HepG2 (cell line): ENCODE measurements around the gene PHACTR1. TPM values are rescaled to one million over a fixed set of nuclear protein-coding genes. Genes with fewer than 3 reads are reported as not detected.

Source experiments
- ATAC-seq: fragments of 200-7000 bp; cut with Tn5 transposase; 3 replicates; pipeline ENCODE4 v1.9.1; 2020; ENCODE audit warnings: mild to moderate bottlenecking, moderate library complexity
- BruUV-seq: library from RNA; stranded (reverse); fragments of 400-500 nt; replicated peaks from 2 replicates; lab custom pipeline; 2021; lab: Mats Ljungman, UMichigan
- CTCF ChIA-PET: fragments of 300-600 bp; formaldehyde crosslinking; extraction: SDS; loops from one replicate; lab custom pipeline; 2021; ENCODE audit warnings: low total read pairs, inconsistent platforms, low intra/inter-chr PET ratio; lab: Yijun Ruan, JAX
- POLR2A ChIA-PET: fragments of 350-600 bp; sonication (Branson Sonifier 250); formaldehyde crosslinking; loops from one replicate; lab custom pipeline; 2020; ENCODE audit warnings: antibody characterized with exemption, inconsistent platforms; lab: Yijun Ruan, JAX
- DNase-seq: peaks from one replicate; pipeline ENCODE4 v3.0.0-alpha.2; 2015; ENCODE audit warnings: low spot score
- FAIRE-seq: peaks from 3 replicates; lab custom pipeline; 2011; peaks lifted over from hg19 to GRCh38; lab: Jason Lieb, UNC
- H2AFZ ChIP-seq: one replicate; pipeline ENCODE4 v1.6.1; 2011; ENCODE audit warnings: low read length, inconsistent platforms
- H3K27ac ChIP-seq: fragments of 300-600 bp; 3 replicates; pipeline ENCODE4 v1.8.0; 2011; ENCODE audit warnings: mixed run types, mild to moderate bottlenecking, mixed read lengths, low read length, inconsistent platforms; ENCODE audit not compliant: insufficient read depth; ENCODE audit errors: extremely low read length
- H3K27me3 ChIP-seq, 2 experiments: fragments of 200-600 bp in 1 of 2; 2 replicates in 1 of 2; 3 replicates in 1 of 2; pipeline versions ENCODE4 v1.6.0 to v1.8.0; 2011; ENCODE audit warnings: low read length in 2 of 2, mild to moderate bottlenecking in 2 of 2, moderate library complexity in 2 of 2, inconsistent platforms in 1 of 2; ENCODE audit not compliant: insufficient read depth in 2 of 2, control insufficient read depth in 1 of 2
- H3K36me3 ChIP-seq, 2 experiments: fragments of 200-600 bp in 1 of 2; replicated peaks in 1 of 2; 2 replicates in 1 of 2; 3 replicates in 1 of 2; pipeline versions ENCODE4 v1.5.1 to v1.8.0; 2011; ENCODE audit warnings: low read length in 2 of 2, inconsistent platforms in 1 of 2; ENCODE audit not compliant: insufficient read depth in 2 of 2, control insufficient read depth in 1 of 2
- H3K4me1 ChIP-seq: 2 replicates; pipeline ENCODE4 v1.5.1; 2012; ENCODE audit warnings: low read length, inconsistent platforms; ENCODE audit not compliant: insufficient read depth
- H3K4me2 ChIP-seq: 2 replicates; pipeline ENCODE4 v1.6.0; 2011; ENCODE audit warnings: low read depth, low read length, inconsistent platforms
- H3K4me3 ChIP-seq, 3 experiments: fragments of 200-600 bp in 1 of 3; sonication (generic), shearing (Covaris generic) in 1 of 3; replicated peaks in 1 of 3; 2 replicates each; pipeline ENCODE4 v1.5.1; 2011 to 2016; ENCODE audit warnings: low read length in 3 of 3, inconsistent platforms in 2 of 3, low read depth in 2 of 3, mild to moderate bottlenecking in 2 of 3, control low read depth in 1 of 3, mixed read lengths in 1 of 3; ENCODE audit not compliant: insufficient read depth in 1 of 3
- H3K79me2 ChIP-seq: one replicate; pipeline ENCODE4 v1.6.1; 2011; ENCODE audit warnings: low read length, inconsistent platforms; ENCODE audit not compliant: insufficient read depth
- H3K9ac ChIP-seq: 2 replicates; pipeline ENCODE4 v1.6.0; 2011; ENCODE audit warnings: mild to moderate bottlenecking, low read depth, low read length, inconsistent platforms; ENCODE audit not compliant: insufficient read depth
- H3K9me3 ChIP-seq: 2 replicates; pipeline ENCODE4 v1.5.1; 2012; ENCODE audit warnings: mild to moderate bottlenecking, low read length
- H4K20me1 ChIP-seq: 2 replicates; pipeline ENCODE4 v1.6.0; 2011; ENCODE audit warnings: inconsistent platforms, mild to moderate bottlenecking, low read length, moderate library complexity; ENCODE audit not compliant: insufficient read depth
- CHD4 ChIP-seq: fragments of 200-600 bp; sonication (generic); IDR thresholded peaks from 2 replicates; pipeline ENCODE4 v1.7.0; 2017; ENCODE audit warnings: mild to moderate bottlenecking, low read length, borderline replicate concordance
- DPF2 ChIP-seq: sonication (generic); formaldehyde crosslinking; IDR thresholded peaks from 2 replicates; pipeline ENCODE4 v1.4.0; 2020; ENCODE audit warnings: mild to moderate bottlenecking, low read depth, missing genetic modification reagents, borderline replicate concordance
- GFI1 ChIP-seq: sonication (generic); formaldehyde crosslinking; IDR thresholded peaks from 2 replicates; pipeline ENCODE4 v1.5.0; 2020; ENCODE audit warnings: missing genetic modification reagents, mild to moderate bottlenecking, borderline replicate concordance
- NFE2L1 ChIP-seq: sonication (generic); formaldehyde crosslinking; IDR thresholded peaks from 2 replicates; pipeline ENCODE4 v1.4.0; 2020; ENCODE audit warnings: missing genetic modification reagents, mild to moderate bottlenecking, borderline replicate concordance
- NR1H2 ChIP-seq: sonication (generic); formaldehyde crosslinking; IDR thresholded peaks from 2 replicates; pipeline ENCODE4 v1.8.1; 2022; ENCODE audit warnings: low read depth, missing genetic modification reagents, borderline replicate concordance
- PHF20 ChIP-seq: sonication (generic); formaldehyde crosslinking; IDR thresholded peaks from 2 replicates; pipeline ENCODE4 v1.5.0; 2020; ENCODE audit warnings: mild to moderate bottlenecking, missing genetic modification reagents
- PRMT3 ChIP-seq: sonication (generic); formaldehyde crosslinking; IDR thresholded peaks from 2 replicates; pipeline ENCODE4 v1.8.1; 2022; ENCODE audit warnings: low read depth, mild to moderate bottlenecking, moderate library complexity, missing genetic modification reagents, borderline replicate concordance
- RXRA ChIP-seq: sonication (generic); formaldehyde crosslinking; IDR thresholded peaks from 2 replicates; pipeline ENCODE4 v1.5.1; 2020; ENCODE audit warnings: missing genetic modification reagents
- SIN3A ChIP-seq: IDR thresholded peaks from 2 replicates; pipeline ENCODE4 v1.6.1; 2011; ENCODE audit warnings: low read depth, mild to moderate bottlenecking, control low read depth, low read length, borderline replicate concordance
- SIX1 ChIP-seq: sonication (generic); formaldehyde crosslinking; IDR thresholded peaks from 2 replicates; pipeline ENCODE4 v1.4.0; 2020; ENCODE audit warnings: missing genetic modification reagents, borderline replicate concordance
- SMAD1 ChIP-seq: sonication (generic); formaldehyde crosslinking; IDR thresholded peaks from 2 replicates; pipeline ENCODE4 v1.4.0; 2020; ENCODE audit warnings: missing genetic modification reagents, low read depth, mild to moderate bottlenecking, borderline replicate concordance
- TCF7L2 ChIP-seq: IDR thresholded peaks from 2 replicates; pipeline ENCODE4 v1.6.1; 2011; ENCODE audit warnings: mild to moderate bottlenecking, low read depth, low read length, moderate library complexity
- ZNF7 ChIP-seq: IDR thresholded peaks from 2 replicates; pipeline ENCODE4 v1.6.1; 2016; ENCODE audit warnings: missing biosample characterization, missing genetic modification reagents
- WGBS: methylation state at CpG from one replicate; pipeline ENCODE4 v1.1.6; 2017; ENCODE audit warnings: low lambda C conversion rate; 5-methylcytosine and 5-hydroxymethylcytosine counted together
- in situ Hi-C: cut with HindIII; loops from 2 replicates; pipeline ENCODE4 v1.10.0; 2017; ENCODE audit warnings: low pct_unique_long_range_greater_than_20kb; ENCODE audit not compliant: extremely low pct_ligation_motif_present
- intact Hi-C: fragments of 100-400 bp; cut with micrococcal nuclease; formaldehyde crosslinking; loops from one replicate; pipeline ENCODE4 v1.10.0; 2022; ENCODE audit not compliant: unreplicated experiment
- polyA plus RNA-seq, 8 experiments: library from polyadenylated mRNA; depleted of rRNA in 3 of 8; stranded (reverse) in 7 of 8; unstranded in 1 of 8; fragments of >200 nt; fragmentation: Illumina TruSeq in 4 of 8; extraction: Trizol in 4 of 8; gene quantifications; 2 replicates each; pipeline versions ENCODE4 v1.2.1 to v1.2.3, GENCODE V29; 2011 to 2016; ENCODE audit warnings: low read depth in 4 of 8, missing spikeins in 1 of 8, mixed read lengths in 1 of 8; ENCODE audit not compliant: insufficient read depth in 1 of 8
- total RNA-seq, 5 experiments: library from RNA; depleted of rRNA; stranded (reverse); fragments of >200 nt; fragmentation: Illumina TruSeq; extraction: Trizol; gene quantifications; 2 replicates each; pipeline ENCODE4 v1.2.3, GENCODE V29; 2016; ENCODE audit warnings: low read depth in 1 of 5
- TF ChIP-seq, protein P1 (sequence below): sonication (generic); formaldehyde crosslinking; IDR thresholded peaks from 2 replicates; pipeline ENCODE4 v1.5.0; 2020; ENCODE audit warnings: mild to moderate bottlenecking, missing genetic modification reagents
- TF ChIP-seq, protein P2 (sequence below): sonication (generic); formaldehyde crosslinking; IDR thresholded peaks from 2 replicates; pipeline ENCODE4 v1.8.1; 2022; ENCODE audit warnings: mild to moderate bottlenecking, missing genetic modification reagents

PHACTR1 gene
- total and polyA plus RNA-seq, 2 of the 13 experiments (the other 11 are each of a cell fraction or from before 2014, with no cell fraction given), result 0.09 TPM; not detected in 1

DNA sequence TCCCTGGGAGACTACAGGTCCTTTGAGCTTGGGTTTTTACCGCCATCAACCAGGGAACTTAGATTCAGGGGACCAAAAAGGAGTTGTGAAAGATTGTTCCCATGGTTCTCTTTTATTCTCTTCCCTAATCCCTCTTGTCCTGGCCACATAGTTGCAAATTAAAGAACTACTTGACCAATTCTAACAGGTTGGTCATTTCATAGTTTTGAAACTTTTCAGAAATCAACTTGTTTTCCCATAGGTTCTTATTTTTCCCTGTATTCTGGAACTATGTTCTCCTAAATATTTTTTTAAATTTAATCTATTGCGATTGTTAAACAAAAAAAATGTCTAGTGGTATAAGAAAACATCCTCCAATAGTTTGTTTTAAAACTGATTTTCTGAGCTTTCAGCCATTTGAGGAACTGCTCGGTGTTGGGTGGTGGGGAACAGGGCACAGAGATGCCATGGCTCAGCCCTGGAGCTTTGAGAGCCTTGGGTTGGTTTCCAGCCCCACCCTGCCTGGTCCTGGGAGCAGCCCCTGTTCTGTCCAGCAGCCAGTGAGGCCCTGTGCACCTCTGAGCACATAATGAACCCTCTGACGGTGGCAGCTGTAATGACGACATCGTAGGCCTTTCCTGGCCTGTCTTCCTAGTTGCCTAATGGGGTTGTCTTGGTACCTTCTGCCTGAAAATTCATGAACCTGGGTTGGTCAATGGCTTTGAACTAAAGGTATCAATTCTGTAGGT is 558.3 kb downstream of the PHACTR1 start:
- Histone ChIP-seq H3K79me2 (no peaks in the 10 kb centered on the region), H4K20me1 (no peaks in the 10 kb centered on the region), H3K36me3 (no peaks in the 10 kb centered on the region), H3K4me1 (no peaks in the 10 kb centered on the region), H3K27me3 (no peaks in the 10 kb centered on the region), H2AFZ (no peak overlapping the region), H3K9me3 (no peaks in the 10 kb centered on the region), H3K4me2 (no peak overlapping the region), H3K9ac (no peak overlapping the region), H3K4me3 (no peak overlapping the region), H3K27ac (no peak overlapping the region)
- CTCF ChIA-PET, result no interaction called here
- WGBS, result 91% methylated on average over 3 of the region's 6 CpGs
- no peak for TF ChIP-seq NR1H2 (CRISPR knock-in tag)
- BruUV-seq, result no TSS peak
- FAIRE-seq (no peak), ATAC-seq (no peak), DNase-seq (no peak)
- in situ Hi-C loops (no loop called here), intact Hi-C loops (loop anchor here (5.0 kb wide), 1 partner anchor 48 kb away; no protein-coding TSS in a partner anchor)
- POLR2A ChIA-PET, result no interaction called here

DNA sequence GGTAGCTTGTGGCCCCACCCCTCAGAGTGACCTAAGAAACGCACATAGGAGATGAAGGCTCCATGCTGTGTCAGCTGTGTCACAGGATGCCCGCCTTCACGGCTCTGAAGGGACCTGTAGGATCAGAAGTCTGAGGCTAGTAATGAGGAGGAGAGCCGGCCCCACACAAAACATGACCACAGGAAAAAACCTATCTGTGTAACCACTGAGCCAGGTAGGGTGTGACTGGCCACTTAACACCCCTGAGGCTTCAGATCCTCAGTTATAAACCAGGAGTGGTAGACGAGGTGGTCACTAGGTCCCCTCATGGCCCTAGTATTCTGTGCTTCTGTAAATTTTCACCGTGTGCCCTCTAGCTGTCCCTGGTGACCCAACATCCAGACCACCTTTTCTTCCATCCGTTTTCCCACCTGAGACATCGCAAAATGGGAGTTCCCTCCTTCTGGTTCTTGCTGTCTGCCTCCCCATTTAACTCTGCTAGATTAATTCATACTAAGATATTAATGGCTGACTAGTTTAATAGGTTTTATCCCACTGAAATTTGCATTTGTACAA is 558.9 kb downstream of the PHACTR1 start:
- no peak for FAIRE-seq
- Histone ChIP-seq H4K20me1 (no peaks in the 10 kb centered on the region), H3K4me2 (no peak overlapping the region), H3K36me3 (no peaks in the 10 kb centered on the region), H3K27me3 (no peaks in the 10 kb centered on the region), H3K4me1 (no peaks in the 10 kb centered on the region), H3K4me3 (no peak overlapping the region), H3K79me2 (no peaks in the 10 kb centered on the region), H3K9ac (no peak overlapping the region), H3K9me3 (no peaks in the 10 kb centered on the region), H3K27ac (no peak overlapping the region), H2AFZ (no peak overlapping the region)
- 71% methylated on average over 8 of the region's 8 CpGs for WGBS
- intact Hi-C loops, result no loop called here
- ATAC-seq, result no peak
- DNase-seq, result no peak
- POLR2A ChIA-PET, result no interaction called here
- in situ Hi-C loops, result no loop called here
- CTCF ChIA-PET, result no interaction called here
- no TSS peak for BruUV-seq
- TF ChIP-seq DPF2 (no peak), ZNF7 (no peak), CHD4 (no peak), SIX1 (CRISPR knock-in tag) (no peak), GFI1 (CRISPR knock-in tag) (no peak), PRMT3 (CRISPR knock-in tag) (no peak), NFE2L1 (CRISPR knock-in tag) (no peak), SMAD1 (no peak), TCF7L2 (no peak), PHF20 (no peak), RXRA (CRISPR knock-in tag) (no peak), SIN3A (no peak)
- TF ChIP-seq, protein P1, sequence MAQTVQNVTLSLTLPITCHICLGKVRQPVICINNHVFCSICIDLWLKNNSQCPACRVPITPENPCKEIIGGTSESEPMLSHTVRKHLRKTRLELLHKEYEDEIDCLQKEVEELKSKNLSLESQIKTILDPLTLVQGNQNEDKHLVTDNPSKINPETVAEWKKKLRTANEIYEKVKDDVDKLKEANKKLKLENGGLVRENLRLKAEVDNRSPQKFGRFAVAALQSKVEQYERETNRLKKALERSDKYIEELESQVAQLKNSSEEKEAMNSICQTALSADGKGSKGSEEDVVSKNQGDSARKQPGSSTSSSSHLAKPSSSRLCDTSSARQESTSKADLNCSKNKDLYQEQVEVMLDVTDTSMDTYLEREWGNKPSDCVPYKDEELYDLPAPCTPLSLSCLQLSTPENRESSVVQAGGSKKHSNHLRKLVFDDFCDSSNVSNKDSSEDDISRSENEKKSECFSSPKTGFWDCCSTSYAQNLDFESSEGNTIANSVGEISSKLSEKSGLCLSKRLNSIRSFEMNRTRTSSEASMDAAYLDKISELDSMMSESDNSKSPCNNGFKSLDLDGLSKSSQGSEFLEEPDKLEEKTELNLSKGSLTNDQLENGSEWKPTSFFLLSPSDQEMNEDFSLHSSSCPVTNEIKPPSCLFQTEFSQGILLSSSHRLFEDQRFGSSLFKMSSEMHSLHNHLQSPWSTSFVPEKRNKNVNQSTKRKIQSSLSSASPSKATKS (CRISPR knock-in tag), result no peak
- TF ChIP-seq, protein P2, sequence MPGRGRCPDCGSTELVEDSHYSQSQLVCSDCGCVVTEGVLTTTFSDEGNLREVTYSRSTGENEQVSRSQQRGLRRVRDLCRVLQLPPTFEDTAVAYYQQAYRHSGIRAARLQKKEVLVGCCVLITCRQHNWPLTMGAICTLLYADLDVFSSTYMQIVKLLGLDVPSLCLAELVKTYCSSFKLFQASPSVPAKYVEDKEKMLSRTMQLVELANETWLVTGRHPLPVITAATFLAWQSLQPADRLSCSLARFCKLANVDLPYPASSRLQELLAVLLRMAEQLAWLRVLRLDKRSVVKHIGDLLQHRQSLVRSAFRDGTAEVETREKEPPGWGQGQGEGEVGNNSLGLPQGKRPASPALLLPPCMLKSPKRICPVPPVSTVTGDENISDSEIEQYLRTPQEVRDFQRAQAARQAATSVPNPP, result no peak
